T-helper 1 cell treated with Interleukin-12 subunit alpha and Interleukin-12 subunit beta and Interleukin-4 antibody, amounts not matched to agents 30 μg/mL and 1 μg/mL, for 36 hours (primary cell): ENCODE data around the gene RAB15.
A peak's percentile ranks its signal among the peaks of the same experiment; 100 is the strongest.

Experiments
- H3K27ac Mint-ChIP-seq: one replicate; pipeline ENCODE4 v1.8.0; 2021; ENCODE audit warnings: mild to moderate bottlenecking, mixed read lengths
- H3K27me3 Mint-ChIP-seq: one replicate; pipeline ENCODE4 v1.8.0; 2021; ENCODE audit warnings: low read depth, mixed read lengths
- H3K36me3 Mint-ChIP-seq: one replicate; pipeline ENCODE4 v1.8.0; 2021; ENCODE audit warnings: low read depth, mixed read lengths
- H3K4me1 Mint-ChIP-seq: one replicate; pipeline ENCODE4 v1.8.0; 2021; ENCODE audit warnings: low read depth, mixed read lengths
- H3K4me3 Mint-ChIP-seq: one replicate; pipeline ENCODE4 v1.8.0; 2021; ENCODE audit warnings: mild to moderate bottlenecking, moderate library complexity, mixed read lengths
- H3K9me3 Mint-ChIP-seq: one replicate; pipeline ENCODE4 v1.8.0; 2021; ENCODE audit warnings: mixed read lengths

RAB15 gene

DNA sequence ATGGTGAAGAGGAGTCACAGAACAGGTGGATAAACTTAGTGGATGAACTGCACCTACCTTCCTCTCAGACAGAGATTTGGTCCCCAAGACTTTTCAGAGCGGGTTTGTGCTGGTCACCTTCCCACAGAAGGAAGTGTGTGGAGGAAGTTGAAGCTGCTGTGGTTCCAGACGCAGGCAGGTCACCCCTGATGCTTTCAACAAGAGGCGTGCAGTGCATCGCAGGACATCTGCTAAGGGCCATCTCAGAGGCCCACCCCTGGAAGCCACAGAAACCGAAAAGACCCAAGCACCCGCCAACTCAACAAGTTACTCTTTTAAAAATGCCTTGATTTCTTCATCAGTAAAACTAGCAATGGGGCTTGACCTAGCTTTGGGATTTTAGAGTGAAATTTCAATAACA, 28.6 kb downstream of the RAB15 start:
- Mint-ChIP-seq H3K36me3 (peaks cover 22% of the 10 kb centered on the region), H3K27ac (no peak overlapping the region), H3K4me3 (no peak overlapping the region), H3K9me3 (no peaks in the 10 kb centered on the region), H3K4me1 (peaks cover 17% of the 10 kb centered on the region), H3K27me3 (no peaks in the 10 kb centered on the region)

- no peak within 1 kb of the TSS for H3K4me3 Mint-ChIP-seq
- H3K27me3 Mint-ChIP-seq, result no peaks in the 10 kb centered on the region
- H3K9me3 Mint-ChIP-seq, result no peaks in the 10 kb centered on the region
- H3K36me3 Mint-ChIP-seq, result peaks cover 23% of the 10 kb centered on the region
- H3K4me1 Mint-ChIP-seq, result peaks cover 22% of the 10 kb centered on the region
- H3K27ac Mint-ChIP-seq, result no peak within 1 kb of the TSS
Measured at GRCh38 chr14:64942531-64943111, 29.5 kb downstream of the RAB15 start, which contains the start of gene GPX2. TSS of gene GPX2 (minus strand) at chr14:64942745. CDS start at chr14:64942726, 19 bp downstream.

GRCh38 chr14:64940336-64940910, 31.7 kb downstream of the RAB15 start:
- H3K27me3 Mint-ChIP-seq, result no peaks in the 10 kb centered on the region
- H3K27ac Mint-ChIP-seq, result no peak overlapping the region
- H3K36me3 Mint-ChIP-seq, result peaks cover 28% of the 10 kb centered on the region
- H3K4me3 Mint-ChIP-seq, result no peak overlapping the region
- peaks cover 31% of the 10 kb centered on the region for H3K4me1 Mint-ChIP-seq
- no peaks in the 10 kb centered on the region for H3K9me3 Mint-ChIP-seq

DNA sequence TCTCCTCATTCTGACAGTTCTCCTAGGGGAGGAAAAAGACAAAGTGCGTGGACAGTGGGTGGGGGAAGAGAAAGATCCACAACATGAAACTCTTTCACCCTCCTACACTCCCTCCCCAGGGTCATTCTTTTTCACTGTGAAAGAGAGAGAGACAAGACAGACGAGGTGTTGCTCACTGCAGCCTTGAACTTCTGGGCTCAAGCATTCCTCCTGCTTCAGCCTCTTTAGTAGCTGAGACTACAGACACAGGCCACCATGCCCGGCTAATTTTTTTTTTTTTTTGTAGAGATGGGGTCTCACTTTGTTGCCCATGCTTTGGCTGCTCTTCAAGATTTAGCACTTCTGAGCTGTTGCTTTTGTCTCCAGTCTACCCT, 32.3 kb downstream of the RAB15 start:
- H3K36me3 Mint-ChIP-seq, result peaks cover 28% of the 10 kb centered on the region
- H3K4me3 Mint-ChIP-seq, result no peak overlapping the region
- peaks cover 35% of the 10 kb centered on the region for H3K4me1 Mint-ChIP-seq
- no peaks in the 10 kb centered on the region for H3K9me3 Mint-ChIP-seq
- no peak overlapping the region for H3K27ac Mint-ChIP-seq
- H3K27me3 Mint-ChIP-seq, result no peaks in the 10 kb centered on the region

DNA sequence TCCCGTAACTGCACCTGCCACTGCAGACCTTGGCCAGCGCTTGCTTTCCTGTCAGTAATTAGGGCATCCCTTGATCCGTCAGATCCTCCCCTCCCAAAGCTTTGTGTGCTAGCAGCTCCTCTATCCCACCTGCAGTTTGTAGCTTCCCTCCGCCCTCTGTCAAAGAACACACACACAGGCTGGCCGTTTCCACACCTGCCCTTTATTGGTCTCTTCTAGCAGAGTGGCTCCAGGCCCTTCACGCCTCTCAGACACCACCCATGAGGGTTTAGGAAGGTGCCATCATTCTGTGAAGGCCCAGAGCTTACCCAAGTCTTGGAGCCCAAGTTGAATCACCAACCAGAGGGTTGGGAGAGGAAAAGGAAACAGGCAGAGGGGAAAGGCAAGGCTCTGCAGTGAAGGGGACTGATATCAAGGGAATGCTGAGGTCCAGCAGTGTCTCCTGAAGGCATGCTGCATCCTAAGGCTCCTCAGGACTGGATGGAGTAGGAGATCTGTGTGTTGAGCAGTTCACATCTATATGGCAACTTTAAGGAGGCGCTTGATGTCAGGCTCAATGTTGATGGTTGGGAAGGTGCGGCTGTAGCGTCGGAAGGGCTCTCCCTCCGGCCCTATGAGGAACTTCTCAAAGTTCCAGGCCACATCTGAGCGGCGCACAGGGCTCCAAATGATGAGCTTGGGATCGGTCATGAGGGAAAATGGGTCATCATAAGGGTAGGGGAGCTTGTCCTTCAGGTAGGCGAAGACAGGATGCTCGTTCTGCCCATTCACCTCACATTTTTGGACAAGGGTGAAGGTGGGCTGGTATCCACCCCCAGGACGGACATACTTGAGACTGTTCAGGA, 32.9 kb downstream of the RAB15 start:
- H3K9me3 Mint-ChIP-seq, result no peaks in the 10 kb centered on the region
- H3K36me3 Mint-ChIP-seq, result peaks cover 34% of the 10 kb centered on the region
- no peaks in the 10 kb centered on the region for H3K27me3 Mint-ChIP-seq
- no peak overlapping the region for H3K4me3 Mint-ChIP-seq
- peaks cover 39% of the 10 kb centered on the region for H3K4me1 Mint-ChIP-seq
- H3K27ac Mint-ChIP-seq, result no peak overlapping the region

GRCh38 chr14:64937821-64938193, 34.3 kb downstream of the RAB15 start:
- Mint-ChIP-seq H3K36me3 (peaks cover 45% of the 10 kb centered on the region), H3K4me1 (peaks cover 31% of the 10 kb centered on the region), H3K27me3 (no peaks in the 10 kb centered on the region), H3K27ac (no peak overlapping the region), H3K9me3 (no peaks in the 10 kb centered on the region), H3K4me3 (no peak overlapping the region)

- Mint-ChIP-seq H3K27ac (no peak overlapping the region), H3K4me1 (peaks cover 31% of the 10 kb centered on the region), H3K36me3 (peaks cover 47% of the 10 kb centered on the region)
Measured at GRCh38 chr14:64937171-64937820, 34.8 kb downstream of the RAB15 start.

DNA sequence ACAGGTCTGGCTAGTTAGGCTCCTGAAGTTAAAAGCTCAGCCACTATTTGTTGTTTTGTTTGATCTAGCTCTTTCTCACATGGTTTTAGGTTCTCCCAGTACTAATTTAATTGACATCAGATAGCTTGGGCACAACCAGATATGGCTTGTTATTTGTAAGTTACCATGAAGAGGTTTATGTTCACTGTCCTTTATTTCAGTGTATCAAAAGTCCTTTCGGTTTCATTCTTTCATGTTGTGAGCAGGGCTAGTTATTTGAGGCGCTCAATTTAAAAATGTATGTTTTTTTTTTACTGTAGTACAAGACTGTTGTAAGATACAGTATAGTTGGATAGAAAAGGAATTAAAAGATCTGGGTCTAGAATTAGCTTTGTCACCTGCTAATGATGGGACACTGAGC, 36.6 kb downstream of the RAB15 start:
- H3K4me3 Mint-ChIP-seq, result peak overlapping the region; percentile 64
- peak overlapping the region; percentile 77 for H3K27ac Mint-ChIP-seq
- H3K27me3 Mint-ChIP-seq, result no peaks in the 10 kb centered on the region
- H3K9me3 Mint-ChIP-seq, result no peaks in the 10 kb centered on the region
- peaks cover 32% of the 10 kb centered on the region for H3K4me1 Mint-ChIP-seq
- H3K36me3 Mint-ChIP-seq, result peaks cover 49% of the 10 kb centered on the region

More at GRCh38 chr14:64937171-64937820, 34.8 kb downstream of the RAB15 start:
- Mint-ChIP-seq H3K27me3 (no peaks in the 10 kb centered on the region), H3K9me3 (no peaks in the 10 kb centered on the region), H3K4me3 (no peak overlapping the region)

DNA sequence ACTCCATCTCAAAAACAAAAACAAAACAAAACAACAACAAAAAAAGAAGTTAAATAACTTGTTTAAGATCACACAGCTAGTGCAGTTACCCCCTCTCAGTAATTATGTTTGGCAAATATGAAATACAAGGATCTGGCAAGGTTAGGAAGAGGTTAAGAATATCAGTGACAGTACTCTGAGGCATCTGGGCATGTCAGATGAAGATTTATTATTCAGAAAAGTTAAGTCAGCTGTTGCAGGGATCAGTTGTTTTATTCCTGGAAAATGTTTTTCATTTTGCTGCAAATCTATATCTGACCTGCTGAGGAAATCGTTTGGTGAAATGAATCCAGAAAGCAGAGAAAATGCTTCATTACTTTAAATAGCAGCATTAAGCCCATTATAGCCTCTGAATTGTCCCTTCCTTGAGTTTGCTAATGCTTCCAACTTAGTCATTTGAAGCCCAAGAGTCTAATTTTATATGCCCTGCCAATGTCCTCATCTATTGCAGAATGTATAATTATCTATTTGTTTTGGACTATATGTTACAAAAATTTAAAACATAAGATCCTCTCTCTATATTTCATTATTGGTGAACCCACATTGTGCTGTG, 37.7 kb downstream of the RAB15 start:
- H3K27me3 Mint-ChIP-seq, result no peaks in the 10 kb centered on the region
- H3K9me3 Mint-ChIP-seq, result no peaks in the 10 kb centered on the region
- H3K4me1 Mint-ChIP-seq, result peaks cover 36% of the 10 kb centered on the region
- H3K36me3 Mint-ChIP-seq, result peaks cover 48% of the 10 kb centered on the region
- no peak overlapping the region for H3K4me3 Mint-ChIP-seq
- H3K27ac Mint-ChIP-seq, result peak overlapping the region; percentile 54

- H3K27ac Mint-ChIP-seq, result no peak overlapping the region
- H3K36me3 Mint-ChIP-seq, result peaks cover 39% of the 10 kb centered on the region
Measured at GRCh38 chr14:64932231-64932630, 39.9 kb downstream of the RAB15 start.

DNA sequence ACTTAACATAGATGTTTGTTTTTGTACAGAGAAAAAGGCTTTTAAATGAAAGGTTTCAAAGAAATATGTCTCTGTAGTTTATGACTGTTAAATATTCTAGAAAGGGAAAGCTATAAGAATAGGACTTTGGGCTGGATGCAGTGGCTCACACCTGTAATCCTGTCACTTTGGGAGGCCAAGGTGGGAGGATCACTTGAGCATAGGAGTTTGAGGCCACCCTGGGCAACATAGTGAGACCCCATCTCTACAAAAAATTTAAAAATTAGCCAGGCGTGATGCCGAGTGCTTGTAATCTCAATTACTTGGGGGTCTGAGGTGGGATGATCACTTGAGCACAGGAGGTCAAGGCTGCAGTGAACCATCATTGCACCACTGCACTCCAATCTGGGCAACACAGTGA, 41.0 kb downstream of the RAB15 start:
- H3K36me3 Mint-ChIP-seq, result peaks cover 40% of the 10 kb centered on the region
- no peaks in the 10 kb centered on the region for H3K9me3 Mint-ChIP-seq
- H3K27me3 Mint-ChIP-seq, result no peaks in the 10 kb centered on the region
- H3K4me3 Mint-ChIP-seq, result no peak overlapping the region
- H3K27ac Mint-ChIP-seq, result no peak overlapping the region
- peaks cover 24% of the 10 kb centered on the region for H3K4me1 Mint-ChIP-seq

More at GRCh38 chr14:64932231-64932630, 39.9 kb downstream of the RAB15 start:
- H3K4me3 Mint-ChIP-seq, result no peak overlapping the region
- H3K27me3 Mint-ChIP-seq, result no peaks in the 10 kb centered on the region
- H3K4me1 Mint-ChIP-seq, result peaks cover 23% of the 10 kb centered on the region
- no peaks in the 10 kb centered on the region for H3K9me3 Mint-ChIP-seq

DNA sequence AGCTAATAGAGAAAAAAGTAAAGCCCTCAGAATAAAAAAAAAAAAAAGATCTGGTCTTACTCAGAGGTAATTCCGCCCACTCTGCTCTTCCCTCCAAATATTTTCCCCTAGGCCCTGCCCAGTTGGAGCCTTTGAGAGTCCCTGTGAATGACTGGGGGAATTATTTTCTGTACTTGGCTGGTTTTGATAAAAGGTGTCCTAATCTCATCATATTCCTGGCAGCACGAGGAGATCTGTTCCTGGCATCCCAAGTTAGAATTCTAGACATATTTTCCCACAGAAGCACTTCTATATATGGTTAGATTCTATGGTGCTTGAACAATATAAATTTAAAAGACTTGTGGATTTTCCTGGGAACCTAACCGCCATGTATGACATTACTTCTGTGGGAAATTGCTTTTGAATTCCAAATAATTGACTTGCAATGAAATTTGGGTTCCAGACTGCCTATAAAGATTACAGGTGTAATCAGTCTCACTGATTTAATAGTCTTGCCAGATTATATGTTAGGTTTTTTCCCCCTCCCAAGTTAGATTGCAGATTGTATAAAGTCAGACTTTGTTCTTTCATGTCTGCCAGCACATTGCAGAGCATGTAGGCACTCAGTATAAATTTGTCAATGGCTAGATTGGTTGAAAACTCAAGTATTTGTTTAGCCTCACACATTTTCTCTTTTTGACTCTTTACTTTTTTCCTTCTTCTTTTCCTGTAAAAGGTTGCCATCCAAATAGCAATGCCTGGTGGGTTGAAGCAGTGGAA, 41.9 kb downstream of the RAB15 start:
- Mint-ChIP-seq H3K36me3 (peaks cover 39% of the 10 kb centered on the region), H3K4me3 (no peak overlapping the region), H3K27me3 (no peaks in the 10 kb centered on the region), H3K4me1 (peaks cover 21% of the 10 kb centered on the region), H3K9me3 (no peaks in the 10 kb centered on the region), H3K27ac (peak overlapping the region; percentile 67)

- Mint-ChIP-seq H3K4me1 (peaks cover 19% of the 10 kb centered on the region), H3K27me3 (no peaks in the 10 kb centered on the region), H3K4me3 (no peak overlapping the region), H3K27ac (no peak overlapping the region), H3K36me3 (peaks cover 34% of the 10 kb centered on the region), H3K9me3 (no peaks in the 10 kb centered on the region)
Measured at GRCh38 chr14:64929014-64929359, 43.1 kb downstream of the RAB15 start.
